NCI-H345 treated with DMSO at 0.1 percent for 48 hours (cell line): Measurements from ENCODE around the gene IL1R1.

Experiments
- DNase-seq: peaks from one replicate; lab custom pipeline; 2025; ENCODE audit not compliant: unreplicated experiment; lab: John Stamatoyannopoulos, UW

IL1R1 gene

GRCh38 chr2:102137138-102137537, 5.4 kb upstream of the IL1R1 start:
- no peak for DNase-seq

- no peak for DNase-seq
These were observed 4.2 kb upstream of the IL1R1 start for GRCh38 chr2:102138331-102138730.

DNA sequence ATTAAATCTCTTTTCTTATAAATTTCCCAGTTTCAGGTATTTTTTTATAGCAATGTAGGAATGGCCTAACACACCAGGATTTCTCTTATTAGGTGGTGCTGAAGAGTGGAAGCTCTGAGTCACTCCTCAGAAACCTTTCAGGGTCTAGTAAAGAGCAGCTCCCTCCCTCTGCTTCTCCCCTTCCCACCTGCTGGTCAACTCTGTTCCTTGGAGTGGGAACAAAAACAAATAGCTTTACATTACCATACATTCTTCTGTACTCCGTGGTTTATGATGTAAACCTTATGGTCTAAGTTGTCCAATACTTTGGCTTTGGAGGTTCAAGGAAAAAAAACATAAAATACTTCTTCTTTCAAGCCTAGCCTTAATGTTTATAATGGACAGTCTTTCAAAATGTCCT, 2.7 kb upstream of the IL1R1 start:
- DNase-seq: no peak

DNA sequence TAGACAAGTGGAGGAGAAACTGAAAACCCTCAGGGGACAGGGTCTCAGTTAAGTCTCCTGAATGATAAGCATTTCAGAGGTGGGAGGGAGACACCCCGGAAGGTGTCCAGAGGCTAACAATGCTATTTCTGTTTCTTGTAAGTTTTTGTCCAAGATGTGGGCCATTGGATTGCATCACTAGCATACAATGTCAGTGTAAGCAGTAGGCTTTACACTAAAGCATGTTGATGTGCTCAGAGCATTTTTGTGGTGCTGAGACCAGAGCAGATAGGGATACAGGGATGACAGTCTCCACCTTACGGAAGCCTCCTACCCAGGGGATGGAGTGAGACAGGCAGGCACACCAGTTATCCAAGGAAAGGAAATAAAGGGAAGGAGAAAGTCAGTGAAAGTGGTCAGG, 2.2 kb upstream of the IL1R1 start:
- no peak for DNase-seq

GRCh38 chr2:102141011-102141943, 1.3 kb upstream of the IL1R1 start:
- DNase-seq: no peak

- no peak for DNase-seq
These were observed 393 bp downstream of the IL1R1 start for GRCh38 chr2:102142829-102143449.

DNA sequence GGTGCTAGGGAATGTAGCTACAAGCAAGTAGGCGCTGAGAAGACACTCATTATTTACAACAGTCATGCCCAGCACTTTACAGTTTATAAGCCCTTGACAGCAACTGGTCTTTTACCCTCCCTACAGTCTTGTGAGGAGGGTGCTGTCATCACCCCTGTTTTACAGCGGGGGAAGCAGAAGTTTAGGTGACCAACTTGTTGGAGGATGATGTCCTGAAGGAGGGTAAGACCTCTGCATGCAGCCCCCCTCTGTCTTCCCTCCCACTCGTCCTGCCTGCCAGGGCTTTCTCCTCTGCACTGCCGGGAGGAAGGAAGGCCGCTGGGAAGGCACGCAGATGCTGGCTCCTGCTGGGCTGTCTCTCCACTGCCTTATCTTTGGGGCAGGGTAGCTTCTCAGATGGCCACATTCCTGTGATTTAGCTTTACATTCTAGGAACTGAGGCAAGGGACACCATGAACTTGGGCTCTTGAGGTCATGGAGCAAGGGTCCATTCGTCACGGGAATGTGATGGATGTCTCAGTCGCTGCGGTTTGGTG, 972 bp downstream of the IL1R1 start:
- no peak for DNase-seq

- no peak for DNase-seq
These were observed 1.6 kb downstream of the IL1R1 start for GRCh38 chr2:102144128-102144527.

DNA sequence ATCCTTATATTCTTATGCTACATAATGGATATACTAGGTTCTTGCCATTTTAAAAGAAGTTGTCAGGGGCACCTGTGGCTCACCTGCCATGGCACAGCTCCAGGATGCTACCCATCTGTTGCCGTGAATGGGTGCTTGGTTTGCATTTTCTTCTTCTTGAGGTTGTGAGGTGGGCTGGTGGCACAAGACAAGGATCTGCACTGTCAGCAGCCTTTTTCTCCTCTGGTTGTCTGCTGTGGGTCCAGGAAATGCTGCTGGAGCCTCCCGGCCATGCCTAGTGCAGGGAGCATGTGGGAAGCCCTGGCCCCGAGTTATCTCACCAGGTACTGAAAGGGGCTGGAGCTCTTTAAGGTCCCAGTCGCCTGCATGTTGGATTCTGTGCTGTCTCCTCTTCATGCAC, 2.6 kb downstream of the IL1R1 start:
- no peak for DNase-seq

- DNase-seq: no peak
These were observed 3.4 kb downstream of the IL1R1 start for GRCh38 chr2:102145934-102146333.

DNA sequence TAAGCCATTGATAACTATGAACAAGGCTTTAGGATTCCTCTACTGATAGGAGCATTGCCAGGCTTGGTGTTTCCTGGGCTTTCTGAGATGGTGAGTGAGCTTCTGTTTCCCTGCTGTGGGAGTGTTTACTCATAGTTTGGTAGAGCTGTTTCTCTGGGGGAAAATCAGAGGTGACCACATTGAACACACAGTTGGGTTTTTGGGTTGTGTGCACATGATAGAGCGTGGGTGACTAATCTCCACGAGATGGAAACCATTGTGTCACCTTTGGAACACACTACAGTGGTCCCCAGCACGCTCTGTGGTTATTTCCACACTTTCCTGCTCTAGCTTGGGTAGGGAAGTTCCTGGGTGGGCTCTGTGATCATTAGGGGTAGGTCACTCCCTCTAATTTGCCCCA, 5.4 kb downstream of the IL1R1 start:
- no peak for DNase-seq

DNA sequence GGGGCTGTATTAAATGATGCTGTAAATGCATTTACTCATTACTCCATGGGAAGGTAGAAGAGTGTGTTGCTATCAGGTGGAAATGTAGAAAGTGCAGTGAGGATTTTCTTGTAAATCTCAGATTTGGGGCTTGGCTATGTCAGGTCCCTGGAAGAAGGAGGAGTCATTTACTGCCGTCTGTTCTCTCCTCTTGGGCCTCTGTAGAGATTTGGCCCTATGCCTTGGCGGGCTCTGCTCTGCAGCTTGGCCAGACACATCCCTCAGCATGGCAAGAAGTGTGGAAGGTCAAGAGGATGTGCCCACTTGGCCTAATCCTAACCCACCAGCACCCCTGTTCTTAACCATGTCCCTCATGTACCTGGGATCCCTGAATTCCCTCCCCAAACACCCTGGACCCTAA, 6.7 kb downstream of the IL1R1 start:
- DNase-seq: no peak

GRCh38 chr2:102149644-102150455, 7.3 kb downstream of the IL1R1 start:
- no peak for DNase-seq

DNA sequence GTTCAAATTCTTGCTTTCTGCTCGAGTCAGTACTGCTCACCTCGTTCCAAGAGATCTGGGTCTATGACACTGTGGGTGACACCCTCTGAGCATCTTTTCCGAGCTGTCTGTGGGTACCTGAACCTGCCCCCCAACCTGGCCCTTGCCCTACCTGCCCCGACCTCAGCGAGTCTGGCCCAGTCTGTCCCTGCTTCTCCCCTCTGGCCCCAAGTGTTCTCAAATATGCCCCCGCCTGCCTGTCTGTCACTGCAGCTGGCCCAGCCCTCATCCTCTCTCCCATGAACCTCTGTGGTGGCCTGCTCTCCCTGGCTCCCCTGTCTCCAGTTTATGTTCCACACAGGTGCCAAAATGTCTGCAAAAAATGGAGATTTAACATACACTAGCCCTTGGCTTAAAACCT, 11.8 kb downstream of the IL1R1 start:
- no peak for DNase-seq

DNA sequence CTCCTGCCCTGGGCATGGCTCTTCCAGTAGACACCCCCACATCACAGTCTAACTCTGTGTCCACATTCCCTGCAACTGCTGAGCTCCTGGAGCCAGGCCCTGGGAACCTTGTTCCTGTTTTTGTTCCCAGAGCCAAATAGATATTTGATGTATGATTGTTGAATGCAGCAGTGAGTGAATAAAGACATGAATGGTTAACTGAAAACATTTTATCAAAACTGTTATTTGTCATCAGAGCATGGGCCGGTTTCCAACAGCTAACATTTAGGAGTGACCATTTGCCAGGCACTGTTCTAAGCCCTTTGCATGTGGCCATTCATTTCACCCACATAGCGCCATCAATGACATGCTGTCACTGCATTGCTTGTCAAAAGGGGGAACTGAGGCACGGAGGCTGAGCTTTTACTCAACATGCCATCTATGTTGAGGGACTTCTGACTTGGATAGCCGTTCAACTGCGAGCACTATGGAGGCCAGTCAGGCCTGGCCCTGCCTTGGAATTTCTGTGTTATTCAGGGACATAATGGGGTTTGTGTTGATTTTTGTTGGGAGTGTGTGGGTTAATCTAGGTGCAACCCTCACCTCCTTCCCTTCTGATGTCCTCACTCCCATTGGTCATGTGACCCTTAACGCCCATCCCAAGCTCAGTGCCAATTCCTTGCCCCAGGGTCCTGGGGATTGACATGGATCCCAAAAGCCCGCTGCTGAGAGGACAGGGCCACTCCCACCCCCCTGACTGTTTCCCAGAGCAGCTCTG, 12.6 kb downstream of the IL1R1 start:
- DNase-seq: no peak

DNA sequence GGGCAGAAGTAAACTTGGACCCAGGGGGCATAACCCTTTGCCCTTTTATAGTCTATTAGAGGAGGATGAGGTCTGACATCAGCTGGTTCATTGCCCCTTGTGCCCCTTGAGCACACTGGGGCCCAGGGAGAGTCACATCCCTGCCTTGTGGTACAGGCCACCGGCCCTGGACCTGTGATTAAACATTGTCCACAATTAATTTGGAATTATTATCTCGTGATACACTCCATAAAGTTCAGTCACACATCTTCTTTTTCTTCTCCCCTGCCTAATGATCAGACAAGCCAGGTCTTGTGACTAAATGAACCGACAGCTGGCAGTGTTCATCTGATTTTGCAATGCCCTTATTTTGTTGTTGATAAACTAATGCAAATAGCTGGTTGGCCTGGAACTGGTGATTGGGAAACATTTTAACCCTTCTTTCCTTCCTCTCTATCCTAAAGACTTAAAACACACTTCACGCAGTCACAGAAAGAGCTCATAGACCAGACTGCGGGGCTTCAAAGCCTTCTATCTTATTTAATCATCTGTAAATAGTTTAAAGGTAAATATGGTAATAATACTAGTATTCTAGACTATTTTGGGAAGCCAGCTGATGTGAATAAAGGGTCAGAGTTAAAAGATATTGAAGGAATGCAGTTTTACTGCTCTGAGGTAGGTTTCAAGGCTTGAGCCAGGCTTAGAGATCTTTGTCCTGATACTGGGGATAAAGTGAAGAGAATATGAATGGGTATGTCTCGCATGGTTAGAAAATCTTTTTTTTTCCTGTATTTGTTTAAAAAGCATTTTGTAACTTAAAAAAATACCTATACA, 13.4 kb downstream of the IL1R1 start:
- DNase-seq: no peak

DNA sequence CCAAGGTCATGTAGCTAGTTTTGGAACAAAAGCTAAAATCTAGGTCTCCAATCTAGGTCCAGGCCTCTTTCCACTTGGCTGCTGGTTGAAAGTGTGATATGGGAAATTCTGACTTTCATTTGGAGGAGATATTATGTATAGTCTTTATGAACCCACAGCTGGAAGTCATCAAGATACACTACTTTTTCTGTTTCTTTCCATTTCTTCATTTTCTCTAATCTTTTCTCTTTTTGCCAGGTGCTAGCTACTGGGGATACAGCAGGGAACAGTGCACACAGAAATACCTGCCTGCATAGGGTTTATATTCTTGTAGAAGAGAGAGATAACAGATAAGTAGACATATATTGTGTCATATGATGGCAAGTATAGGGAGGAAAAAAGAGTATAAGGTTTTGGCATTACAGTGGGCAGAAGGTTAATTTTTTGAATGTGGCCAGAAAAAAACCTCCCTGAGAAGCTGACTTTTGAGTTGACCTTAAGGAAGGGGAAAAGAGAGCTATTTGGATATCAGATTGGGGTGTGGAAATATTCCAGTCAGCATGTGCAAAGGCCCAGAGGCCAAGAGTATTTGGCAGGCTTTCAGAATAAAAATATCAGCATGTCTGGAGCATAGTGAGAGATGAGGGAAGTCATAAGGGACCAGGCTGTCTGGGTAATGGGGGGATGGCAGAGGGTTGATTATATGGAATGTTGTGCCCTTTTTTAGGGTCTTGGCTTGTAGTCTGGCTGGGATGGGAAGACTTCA, 15.6 kb downstream of the IL1R1 start:
- no peak for DNase-seq

DNA sequence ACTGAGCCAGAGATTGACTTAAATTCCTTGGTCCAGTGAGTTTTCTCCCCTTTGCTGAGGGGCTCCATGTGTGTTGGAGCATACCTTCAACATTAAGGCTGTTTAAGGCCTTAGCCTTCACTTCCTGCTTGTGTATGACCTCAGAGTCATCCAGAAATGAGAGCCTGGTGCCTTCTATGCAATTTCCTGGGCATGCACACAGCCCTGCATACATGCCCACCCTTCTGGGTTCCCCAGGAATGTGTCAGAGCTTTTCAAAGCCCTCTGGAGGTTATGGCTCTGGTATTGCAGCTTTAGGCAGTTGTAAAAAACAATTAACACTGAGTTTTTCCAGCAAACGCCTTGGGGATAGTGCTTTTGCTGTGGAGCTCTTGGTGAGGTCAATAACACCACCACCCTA, 16.7 kb downstream of the IL1R1 start:
- DNase-seq: no peak

DNA sequence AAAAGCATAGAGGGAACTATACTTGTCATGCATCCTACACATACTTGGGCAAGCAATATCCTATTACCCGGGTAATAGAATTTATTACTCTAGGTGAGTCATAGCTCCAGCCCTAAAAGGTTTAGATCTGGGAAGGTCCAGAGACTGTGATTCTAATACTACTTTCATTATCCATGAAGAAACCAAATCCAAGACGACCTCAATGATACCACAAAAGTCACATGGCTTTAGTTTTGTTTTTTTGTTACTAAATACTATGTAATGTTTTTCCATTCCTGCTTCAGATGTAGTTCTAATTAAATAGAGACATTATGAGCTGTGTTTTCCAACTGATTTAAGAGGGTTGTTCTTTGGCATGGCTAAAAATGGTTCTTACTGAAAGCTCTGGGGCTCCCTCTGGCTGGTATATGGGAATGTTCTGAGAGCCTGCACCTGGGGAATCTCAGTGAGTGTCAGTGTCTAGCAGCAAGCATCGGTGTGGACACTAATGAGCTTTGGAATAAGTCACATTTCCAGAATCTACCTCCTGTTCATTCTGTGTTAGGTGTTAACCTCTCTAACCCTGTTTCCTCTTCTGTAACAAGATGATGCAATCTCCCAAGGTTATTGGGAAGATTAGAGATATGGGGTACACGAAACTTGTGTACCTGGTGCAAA, 23.8 kb downstream of the IL1R1 start:
- DNase-seq: no peak
